Adrenal gland (tissue), 5 donors: ENCODE data around the gene EPHB1.

ENCODE experiments used
- CTCF ChIP-seq, 6 experiments: fragments of 450-650 bp in 4 of 6; fragments of 200-600 bp in 2 of 6; sonication (generic) in 1 of 6; IDR thresholded peaks; 1 replicate in 5 of 6; 2 replicates in 1 of 6; pipeline versions ENCODE4 v1.5.1 to v1.8.0; 2016 to 2021; ENCODE audit warnings: antibody characterized with exemption in 6 of 6, mild to moderate bottlenecking in 2 of 6, moderate library complexity in 1 of 6
- POLR2A ChIP-seq, 2 donors: fragments of 450-650 bp; IDR thresholded peaks; one replicate each; pipeline ENCODE4 v1.6.1; 2017; ENCODE audit warnings: antibody characterized with exemption in 2 of 2, mild to moderate bottlenecking in 2 of 2, moderate library complexity in 1 of 2
- donor health status: DM: no; HTN: no; CAD: no.

GRCh38 chr3:135292162-135292561, 497.1 kb downstream of the EPHB1 start:
- TF ChIP-seq CTCF (IDR thresholded peaks at IDR 0.05) = no peak
- TF ChIP-seq POLR2A (IDR thresholded peaks at IDR 0.05) = no peak
